RPMI8226 (cell line): ENCODE measurements around the gene ACTL8.
"Not testable (repeated sequence)": the region's sequence is repeated elsewhere in the genome, so short reads cannot be mapped to it uniquely, and the experiment has no call there.

ENCODE experiments used
- DNase-seq: peaks from one replicate; pipeline ENCODE4 v3.0.0-alpha.2; 2015

ACTL8 gene

DNA sequence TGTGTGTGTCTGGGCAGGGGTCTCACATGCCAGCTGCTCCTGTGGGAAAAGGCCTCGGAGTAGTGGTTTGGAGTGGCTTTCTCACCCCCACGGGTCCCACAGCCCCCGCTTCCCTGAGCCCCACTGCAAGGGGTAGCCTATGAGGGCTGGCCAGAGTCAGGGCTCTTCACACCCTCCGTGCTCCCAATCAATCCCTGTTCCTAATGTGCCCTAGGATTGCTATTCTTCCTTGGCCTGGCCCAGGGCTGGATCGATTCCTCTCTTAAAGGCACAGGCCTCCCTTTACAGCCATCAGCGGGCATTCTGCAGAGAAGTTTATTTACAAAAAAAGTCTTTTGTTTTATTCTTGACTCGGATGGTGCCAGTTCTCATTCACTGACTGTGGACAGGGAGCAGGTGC is 19.3 kb upstream of the ACTL8 start:
- DNase-seq = no peak

DNA sequence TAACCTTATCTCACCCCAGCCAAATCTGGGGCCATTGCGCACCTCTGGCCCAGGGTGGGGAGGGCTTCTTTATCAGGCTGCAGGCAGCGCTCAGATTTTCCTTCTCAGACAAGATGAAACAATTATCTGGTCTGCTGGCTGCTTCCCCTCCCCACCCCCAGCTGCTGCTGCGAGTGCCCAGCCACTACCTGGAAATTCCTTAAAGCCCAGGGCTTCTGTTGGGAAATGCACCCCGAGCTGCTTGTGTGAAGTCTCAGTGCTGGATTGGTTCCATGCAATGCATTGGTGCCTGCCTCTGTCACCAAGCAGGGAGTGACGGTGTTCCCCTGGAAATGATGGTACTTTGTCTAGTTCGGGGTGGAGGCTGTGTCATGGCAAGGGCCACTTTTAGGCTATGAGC is 18.5 kb upstream of the ACTL8 start:
- no peak for DNase-seq

DNA sequence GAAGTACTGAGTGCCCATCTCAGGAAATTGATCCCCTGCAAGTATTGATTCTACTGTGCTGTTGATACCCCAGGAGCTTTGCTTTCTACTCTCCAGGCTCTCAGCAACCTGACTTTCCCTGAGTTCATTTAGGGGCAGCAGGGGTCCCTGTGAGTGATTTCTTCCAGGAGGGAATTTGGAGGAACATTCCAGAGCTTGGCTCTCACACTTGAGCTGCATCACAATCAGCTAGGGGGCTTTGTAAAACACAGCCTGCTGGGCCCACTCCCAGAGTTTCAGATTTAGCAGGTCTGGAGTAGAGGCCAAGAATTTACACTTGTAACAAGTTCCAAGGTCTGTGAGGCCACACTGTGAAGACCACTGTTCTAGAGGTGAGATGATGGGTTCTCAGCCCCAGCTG is 16.1 kb upstream of the ACTL8 start:
- no peak for DNase-seq

DNA sequence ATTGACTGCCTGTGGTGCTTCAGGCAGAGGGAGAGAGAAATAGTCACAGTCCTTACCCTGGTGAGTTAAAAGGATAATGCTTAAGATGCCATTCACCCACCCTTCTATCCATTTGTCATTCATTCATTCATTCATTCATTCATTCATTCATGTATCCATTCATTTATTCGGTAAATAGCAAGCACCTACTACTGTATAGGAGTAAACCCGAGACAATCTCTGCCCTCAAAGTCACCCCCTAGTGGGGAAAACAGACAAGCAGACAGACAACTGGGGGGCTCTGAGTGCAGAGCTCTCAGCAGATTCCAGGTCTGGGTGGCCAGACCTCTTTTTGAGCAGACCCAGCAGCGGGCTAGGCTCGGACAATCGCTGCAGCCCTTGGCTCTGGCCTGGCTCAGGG is 14.1 kb upstream of the ACTL8 start:
- DNase-seq = no peak

DNA sequence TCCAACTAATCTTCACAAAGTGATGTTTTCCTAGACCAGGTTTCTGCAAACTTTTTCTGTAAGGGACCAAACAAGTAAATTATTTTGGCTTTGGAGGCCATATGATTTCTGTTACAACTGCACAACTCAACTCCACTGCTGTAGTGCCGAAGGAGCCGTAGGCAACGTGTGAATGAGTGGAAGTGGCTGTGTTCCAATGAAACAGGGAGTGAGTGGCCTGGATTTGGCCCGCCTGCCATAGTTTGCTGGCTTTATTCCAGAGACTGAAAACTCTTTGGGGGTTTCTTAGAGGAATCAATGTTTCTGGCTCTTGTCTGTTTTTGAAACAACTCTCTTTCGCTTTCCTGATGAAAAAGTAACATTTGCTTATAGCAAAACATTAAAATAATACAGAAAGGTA is 12.6 kb upstream of the ACTL8 start:
- DNase-seq = no peak

DNA sequence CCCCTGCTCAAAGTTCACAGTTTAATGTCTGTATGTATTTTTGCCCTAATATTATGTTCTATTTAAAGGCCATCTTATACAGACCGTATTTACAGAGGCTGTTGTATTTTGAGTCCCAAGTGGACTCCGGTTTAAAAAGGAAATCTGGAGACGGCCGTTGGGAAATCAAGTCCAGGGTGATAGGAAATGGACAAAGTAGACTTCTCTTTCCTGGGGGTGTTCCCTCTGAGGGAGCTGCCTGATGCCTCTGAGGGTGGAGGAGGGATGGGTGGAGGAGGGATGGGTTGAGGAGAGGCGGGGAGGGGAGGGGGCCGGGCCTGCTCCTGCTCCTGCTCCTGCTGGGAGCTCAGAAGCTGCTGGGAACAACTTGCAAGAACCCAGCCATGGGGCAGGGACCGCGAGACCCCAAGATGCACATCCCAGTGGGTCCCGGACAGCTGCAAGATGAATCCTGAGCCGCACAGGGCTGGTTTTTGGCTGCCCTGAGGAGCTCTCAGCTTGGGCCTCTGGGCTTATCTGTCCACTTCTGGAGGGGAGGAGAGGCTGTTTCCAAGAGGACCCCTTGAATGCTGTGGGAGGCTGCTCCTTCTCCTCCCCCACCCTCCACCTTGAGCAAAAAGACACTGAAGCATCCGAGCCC is 12.0 kb upstream of the ACTL8 start:
- DNase-seq = no peak

DNA sequence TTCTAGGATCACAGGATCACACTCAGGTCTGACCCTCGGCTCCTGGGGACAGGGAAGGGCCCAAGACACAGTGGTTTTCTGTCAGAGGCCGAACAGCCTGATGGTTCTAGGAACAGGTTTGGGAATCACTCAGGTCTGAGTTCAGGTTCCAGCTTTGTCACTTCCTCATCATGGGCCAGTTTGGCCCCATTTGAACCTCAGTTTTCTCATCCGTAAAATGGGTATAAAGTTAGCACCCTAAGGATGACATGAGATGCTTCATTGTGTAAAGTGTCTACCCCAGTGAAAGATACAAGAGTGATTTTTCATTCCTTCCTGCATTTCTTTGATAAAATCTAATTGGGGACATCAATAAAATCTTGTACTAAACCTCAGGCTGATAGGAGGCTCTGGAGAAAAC is 11.2 kb upstream of the ACTL8 start:
- no peak for DNase-seq

DNA sequence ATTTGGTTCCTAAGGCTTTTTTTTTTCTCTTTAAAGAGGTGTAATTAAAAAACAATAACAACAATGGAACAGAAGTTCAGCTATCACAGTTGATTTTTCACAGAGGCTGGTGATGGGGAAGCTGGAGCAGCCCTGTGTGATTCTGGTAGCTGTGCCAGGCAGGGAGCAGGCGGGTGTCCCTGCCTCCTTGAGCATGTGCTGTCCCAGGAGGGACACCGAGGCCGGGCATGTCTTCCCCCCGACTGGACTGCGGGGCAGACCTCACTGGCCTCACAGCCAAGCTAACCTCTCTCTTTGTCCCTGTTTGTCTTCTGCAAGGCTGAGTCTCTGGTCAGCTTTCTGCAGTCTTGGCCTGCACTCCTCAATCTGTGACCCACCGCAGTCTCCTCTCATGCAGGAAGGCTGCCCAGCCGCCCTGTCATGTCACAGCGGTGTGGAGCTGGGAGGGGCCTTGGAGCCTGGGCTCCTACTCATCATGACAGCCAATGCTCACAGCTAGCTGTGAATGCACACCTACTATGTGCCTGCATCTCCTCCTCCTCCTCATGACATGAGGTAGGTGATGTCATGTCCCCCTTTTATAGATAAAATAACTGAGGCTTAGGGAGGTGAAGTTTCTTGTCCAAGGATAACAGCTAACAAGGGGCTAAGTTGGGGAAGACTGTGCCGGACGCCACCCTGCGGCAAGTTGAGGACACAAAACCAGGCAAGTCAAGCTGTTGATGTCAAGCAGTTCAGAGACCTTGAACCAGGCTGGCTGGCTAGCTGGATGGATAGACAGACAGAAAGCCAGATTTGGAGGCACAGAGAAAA is 10.3 kb upstream of the ACTL8 start:
- peak; percentile 28 for DNase-seq

DNA sequence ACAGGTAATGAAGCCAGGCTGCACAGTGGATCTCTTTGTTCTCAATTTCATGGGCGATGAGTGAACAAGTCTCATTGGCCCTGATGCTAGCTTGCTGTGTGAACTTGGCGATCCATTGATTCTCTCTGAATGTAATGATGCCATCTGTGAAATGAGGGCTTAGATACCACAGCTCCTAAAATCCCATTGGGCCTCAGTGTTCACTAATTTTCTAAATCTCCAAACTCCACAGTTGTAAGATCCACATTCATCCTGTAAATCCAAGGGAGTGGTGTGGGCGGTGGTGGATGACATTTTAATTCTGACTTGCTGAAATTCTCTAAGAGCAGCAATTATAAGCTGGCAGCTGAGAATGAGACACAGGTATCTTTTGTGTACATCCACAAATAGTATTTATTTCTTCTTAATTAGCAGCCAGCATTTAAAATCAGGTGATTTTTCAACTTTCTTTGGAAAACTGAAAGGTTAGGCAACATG is 9.6 kb upstream of the ACTL8 start:
- no peak for DNase-seq

DNA sequence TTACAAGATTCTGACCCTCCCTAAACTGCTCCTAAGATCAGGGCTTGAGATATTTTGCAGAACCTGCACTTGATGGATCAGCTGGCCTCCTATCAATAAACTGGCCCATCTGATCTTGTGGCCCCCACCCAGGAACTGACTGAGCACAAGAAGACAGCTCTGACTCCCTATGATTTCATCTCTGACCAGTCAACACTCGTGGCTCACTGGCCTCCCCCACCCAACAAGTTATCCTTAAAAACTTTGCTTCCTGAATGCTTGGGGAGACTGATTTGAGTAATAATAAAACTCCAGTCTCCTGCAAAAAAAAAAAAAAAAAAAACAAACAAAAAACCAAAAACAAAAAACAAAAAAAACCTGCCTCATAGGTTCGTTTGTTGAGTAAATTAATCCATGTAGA is 8.9 kb upstream of the ACTL8 start:
- DNase-seq = not testable (repeated sequence)

DNA sequence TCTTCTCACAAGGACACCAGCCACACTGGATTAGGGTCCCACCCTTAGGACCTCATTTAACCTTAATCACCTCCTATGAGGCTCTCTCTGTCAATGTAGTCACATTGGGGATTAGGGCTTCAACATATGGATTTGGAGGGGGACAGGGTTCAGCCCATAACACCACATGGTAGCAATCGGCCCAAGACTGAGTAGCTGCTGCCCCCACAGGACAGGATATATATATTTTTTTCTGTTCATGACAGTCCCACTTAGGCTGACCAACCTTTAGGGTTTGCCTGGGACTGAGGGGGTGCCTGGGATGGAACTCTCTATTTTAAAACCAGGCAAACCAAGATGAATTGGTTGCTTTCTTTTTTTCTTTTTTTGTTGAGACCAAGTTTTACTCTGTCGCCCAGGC is 8.2 kb upstream of the ACTL8 start:
- DNase-seq = no peak

DNA sequence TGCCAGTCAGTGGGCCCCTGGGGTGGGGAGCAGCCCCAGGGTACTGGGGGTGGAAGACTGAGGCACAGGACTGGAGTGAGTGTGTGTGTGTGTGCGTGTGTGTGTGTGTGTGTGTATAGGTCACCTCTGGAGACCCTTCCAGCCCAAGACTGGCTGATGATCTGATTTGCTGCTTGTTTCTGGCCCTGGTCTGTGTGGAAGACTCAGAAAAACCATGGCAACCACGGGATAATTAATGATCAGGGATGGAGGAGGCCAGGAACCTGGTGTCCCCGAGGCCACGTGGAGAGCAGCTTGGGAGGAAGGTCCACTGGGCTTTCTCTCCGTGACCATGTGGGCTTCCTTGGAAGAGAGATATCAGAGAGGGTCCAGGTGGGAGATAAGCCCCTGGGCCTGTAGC is 4.8 kb upstream of the ACTL8 start:
- DNase-seq = no peak

DNA sequence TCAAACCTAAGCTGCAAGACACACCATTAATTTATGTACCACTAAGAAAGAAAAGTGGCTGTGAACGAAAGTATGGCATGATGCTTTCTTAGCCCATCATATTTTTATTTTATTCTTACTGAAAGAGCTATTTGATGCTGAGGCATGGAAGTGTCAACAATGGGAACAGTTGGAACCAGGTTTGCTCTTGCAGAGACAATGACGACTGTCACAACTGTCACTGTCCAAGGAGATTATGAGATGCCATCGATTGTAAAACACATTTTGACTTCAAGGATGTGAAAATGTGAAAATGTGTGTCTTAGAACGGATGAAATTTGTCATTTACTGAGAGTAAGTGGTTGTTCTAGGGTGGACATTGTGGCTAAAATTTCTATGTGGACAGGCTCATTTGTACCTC is 2.8 kb upstream of the ACTL8 start:
- no peak for DNase-seq

DNA sequence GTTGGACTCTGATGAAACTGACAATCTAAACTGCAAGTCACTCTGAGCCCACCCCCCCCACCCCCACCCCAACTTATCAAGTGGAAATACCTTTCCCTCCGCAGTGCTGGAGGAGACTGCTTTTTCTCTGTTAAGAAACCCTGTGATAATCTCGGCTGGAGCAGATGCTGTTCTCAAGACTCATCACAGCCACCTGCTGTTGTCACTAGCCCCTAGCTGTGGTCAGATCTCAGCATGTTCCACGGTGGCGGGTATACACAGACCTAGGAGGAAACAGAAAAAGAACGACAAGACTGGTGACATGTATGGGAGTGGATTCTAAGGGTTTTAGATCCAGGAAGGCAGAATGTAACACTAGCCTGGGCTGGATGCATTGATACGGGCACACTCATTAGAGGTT is 2.3 kb downstream of the ACTL8 start:
- no peak for DNase-seq

DNA sequence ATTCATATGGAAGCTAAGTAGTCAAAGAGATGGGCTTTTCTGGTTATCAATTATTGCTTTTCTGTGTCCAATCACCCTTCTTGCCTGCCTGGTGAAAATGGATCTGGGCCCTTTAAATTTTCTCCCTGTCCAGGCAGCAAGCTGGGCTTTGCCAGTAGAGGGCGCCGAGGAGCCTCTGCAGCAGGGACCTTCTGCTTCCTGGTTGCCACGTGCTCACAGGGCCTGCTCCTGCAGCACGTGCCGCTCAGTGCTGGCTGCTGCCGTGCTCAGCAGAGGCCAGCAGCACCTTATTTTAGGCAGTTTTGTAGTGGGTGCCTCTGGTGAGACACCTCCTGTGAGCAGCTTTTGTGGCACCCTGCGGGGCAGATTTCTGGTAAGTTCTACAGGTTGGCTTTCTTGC is 4.0 kb downstream of the ACTL8 start:
- peak; percentile 87 for DNase-seq

DNA sequence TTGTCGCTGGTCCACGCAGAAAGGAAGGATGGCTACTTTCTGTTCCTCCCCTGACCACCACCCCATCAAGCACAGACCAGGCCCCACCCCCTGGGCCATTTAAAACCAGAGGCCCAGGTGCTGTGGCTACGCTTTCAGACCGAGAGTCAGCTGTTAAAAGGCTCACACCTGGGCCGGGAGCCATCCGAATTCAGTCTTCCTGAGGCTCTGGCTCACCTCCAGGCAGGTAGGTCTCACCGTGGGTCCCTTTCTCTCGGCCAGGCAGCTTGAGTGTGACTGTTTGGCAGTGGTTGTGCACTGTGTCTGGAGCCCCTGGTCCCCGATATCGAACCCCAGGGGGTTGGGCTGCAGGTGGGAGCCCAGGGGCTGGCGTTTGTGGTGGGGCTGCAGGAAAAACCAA is 7.2 kb downstream of the ACTL8 start:
- peak; percentile 86 for DNase-seq

DNA sequence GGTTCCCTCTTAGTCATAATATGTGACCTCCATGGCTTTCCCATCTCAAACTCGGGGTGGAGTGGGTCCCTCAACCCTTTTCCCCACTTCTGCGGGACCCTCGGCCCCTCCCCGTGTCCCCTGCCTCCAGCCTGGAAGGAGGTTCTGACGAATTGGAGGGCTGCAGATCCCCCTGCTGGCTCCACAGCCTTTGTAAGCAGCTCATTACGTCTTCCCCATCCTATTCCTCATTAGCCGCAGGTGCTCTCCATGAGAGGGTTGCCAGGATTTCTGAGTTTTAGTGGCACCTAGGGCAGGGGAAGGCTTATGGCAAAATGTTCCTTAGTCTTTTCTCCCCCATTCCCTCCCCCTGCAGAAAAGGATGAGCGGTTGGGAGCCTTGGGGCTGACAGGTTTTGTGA is 8.3 kb downstream of the ACTL8 start:
- no peak for DNase-seq

DNA sequence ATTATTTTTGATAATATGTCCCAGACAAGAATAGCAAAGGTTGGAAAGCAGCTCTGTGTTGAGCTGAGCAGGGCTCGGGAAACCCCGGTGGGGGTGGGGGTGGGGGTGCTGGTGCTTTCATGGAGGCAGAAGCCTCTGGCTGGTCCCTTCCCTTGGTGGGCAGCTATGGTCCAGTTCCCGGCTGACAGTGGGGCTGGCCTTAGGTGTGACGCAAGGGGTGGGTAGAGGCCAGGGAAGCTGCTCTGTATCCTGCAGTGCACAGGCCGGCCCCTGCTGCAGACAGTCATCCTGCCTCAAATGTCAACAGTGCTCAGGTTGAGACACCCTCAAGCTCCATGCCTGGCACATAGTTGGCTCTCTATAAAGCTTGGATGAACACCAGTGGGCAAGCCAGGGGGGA is 8.9 kb downstream of the ACTL8 start:
- no peak for DNase-seq

DNA sequence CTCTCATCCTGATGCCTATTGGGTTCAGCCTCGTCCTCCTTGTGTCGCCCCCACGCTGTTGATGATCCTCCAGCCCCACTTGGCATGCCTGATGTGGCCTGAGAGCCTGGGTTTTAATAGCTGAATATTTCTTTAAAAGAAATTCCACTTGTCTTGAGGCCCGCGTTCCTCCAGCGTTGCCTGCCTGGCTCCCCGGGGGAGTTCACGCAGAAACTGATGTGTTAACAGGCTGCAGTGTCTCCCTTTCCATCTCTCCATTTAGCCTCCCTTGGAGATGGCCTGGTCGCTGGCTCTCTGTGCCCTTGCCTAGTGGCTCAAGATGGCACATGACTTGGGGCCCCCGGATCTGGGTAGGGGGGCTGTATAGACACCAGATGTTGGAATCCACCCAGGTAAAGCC is 9.5 kb downstream of the ACTL8 start:
- no peak for DNase-seq

DNA sequence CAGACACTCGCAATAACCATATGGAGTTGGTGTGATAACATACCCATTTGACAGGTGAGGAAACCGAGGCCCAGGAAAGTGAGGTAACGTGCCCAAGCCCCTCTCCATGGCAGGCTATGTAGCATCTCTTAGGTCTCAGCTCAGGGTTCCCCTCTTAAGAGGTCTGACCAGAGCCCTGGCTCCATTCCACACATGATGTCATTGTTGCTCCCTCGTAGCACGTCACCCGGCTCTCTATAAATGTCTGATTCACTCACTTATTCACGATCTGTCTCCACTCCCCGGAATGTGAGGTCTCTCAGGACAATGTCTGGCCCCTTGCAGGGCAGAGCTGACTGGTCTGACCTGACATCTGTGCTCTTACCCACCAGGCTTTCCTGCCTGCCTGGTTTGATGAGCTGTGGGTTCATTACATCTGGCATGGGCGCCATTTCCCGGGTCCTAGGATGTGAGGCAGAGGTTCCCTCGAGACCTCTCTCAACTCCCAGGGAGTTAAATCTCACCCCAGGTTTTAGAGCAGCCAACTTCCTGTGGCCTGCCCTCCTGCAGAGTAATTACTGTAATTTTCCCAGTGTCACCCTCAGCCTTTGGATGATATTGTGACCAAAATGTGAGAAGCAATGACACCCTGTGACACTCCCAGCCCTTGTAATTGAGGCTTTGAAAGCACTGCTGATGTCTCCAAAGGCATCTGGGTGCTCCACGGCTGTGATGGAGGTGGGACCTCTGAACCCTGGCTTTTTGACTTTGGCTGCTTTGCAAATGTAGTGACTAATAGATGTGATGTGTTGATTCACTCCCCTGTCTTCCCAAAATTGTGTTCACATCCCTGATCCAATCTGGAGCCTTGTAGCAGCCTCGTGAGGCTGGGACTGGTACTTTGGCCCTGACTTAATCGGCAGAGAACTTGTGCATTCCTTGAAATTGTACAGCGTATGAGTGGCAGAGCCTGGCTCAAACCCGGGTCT is 10.6 kb downstream of the ACTL8 start:
- DNase-seq = no peak

DNA sequence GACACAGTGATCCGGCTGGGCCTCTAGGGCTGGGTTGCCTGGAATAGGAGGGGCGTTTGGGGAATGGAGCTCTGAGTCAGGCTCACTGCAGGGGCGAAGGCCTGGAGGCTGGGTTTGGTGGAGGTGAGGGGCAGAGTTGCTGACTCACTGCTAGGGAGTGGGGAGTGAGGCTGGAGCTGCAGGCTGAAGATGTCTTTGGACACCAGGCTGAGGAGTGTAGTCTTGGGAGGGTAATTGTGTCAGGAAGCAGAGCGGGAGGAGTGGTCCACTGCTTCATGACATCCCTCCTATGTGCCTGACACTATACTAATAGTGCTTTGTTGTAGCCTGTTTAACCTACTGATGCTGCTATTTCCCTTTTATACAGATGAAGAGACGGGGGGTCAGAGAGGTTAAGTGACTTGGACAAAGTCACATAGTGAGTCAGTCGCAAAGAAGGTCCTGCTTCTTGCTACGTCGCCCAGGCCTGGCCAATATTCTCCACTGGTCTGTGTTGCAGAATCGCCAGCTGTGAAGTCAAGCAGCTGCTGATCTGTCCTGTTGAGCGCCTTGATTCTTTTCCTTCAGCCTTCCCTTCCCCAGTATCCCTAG is 13.6 kb downstream of the ACTL8 start:
- no peak for DNase-seq

DNA sequence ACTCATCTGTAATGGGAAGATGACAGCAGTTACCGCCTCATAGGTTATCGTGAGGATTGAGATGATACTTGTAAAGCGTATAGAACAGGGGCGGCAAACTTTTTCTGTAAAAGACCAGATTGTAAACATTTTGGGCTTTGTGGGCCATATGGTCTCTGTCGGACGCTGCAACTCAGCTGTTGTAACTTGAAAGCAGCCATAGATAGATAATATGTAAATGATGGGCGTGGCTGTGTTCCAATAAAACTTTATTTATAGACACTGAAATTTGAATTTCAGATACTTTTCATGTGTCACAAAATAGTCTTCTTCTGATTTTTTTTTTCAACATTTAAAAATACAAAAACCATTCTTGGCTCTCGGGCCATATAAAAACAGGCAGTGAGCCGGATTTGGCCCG is 15.8 kb downstream of the ACTL8 start:
- no peak for DNase-seq

DNA sequence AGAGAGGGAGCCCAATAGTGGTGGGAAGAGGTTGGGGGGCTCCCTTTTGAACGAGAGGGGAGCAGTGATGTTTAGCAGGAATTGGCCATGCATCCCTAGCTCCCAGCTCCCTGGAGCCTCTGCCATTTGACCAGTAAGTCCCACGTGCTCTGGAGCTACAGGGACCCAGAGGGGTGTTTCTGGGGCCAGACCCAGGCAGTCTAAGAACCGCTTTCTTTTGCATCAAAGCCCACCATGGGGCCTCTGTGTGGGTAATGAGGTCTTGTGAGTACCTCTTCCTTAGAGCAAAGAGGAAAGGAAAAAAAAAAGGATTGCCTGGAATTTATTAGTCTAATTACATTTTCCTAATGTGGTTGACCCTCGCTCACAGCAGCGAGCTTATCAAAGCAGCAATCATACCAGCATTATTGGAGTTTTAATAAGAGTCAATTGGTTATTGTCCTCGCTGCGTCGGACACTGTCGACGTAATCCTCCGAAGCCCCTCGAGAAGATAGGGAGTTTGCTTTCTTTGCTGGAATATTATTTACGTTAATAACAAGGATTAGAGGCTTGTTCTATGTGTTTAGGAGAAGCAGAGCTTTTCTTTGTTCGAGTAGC is 17.6 kb downstream of the ACTL8 start:
- DNase-seq = no peak
